ENCODE results near the gene RSPH9.

DNA sequence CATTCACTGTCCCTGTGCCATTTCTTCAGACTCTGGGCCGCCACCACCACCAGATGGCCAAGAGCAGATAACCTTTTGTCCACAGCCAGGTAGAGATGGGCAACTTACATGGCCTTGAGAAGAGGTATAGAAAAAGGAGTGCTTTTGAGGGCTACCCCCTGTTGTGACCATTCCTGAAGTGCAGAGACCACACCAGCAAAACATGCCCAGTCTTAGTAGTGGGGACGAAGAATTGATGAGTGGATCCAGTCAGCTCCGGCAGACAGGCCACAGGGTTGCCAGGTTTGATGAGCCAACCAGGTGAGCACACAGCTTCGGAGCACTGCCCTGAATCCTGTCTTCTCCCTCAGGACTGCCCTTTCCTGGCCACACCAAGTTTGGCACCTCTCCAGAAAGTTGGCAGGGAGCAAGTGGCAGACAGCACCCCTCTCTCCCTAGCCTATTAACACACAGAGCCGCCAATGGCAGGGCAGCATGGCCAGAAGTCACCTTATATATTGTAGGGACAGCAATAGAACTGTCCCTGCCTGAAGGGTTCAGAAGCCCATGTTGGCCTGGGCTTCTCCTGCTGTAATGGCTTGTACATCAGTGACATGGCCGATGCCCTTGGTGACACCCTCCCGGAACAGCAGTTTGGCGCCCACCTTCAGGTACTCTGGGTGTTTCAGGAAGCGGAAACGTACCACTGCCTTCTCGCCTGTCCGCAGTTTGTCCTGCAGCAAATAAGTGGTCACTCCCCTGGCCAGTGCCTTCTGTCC lies 23.6 kb upstream of the RSPH9 start:
- TF ChIP-seq CTCF (IDR thresholded peaks at IDR 0.05): no peak
- TF ChIP-seq, protein P1, sequence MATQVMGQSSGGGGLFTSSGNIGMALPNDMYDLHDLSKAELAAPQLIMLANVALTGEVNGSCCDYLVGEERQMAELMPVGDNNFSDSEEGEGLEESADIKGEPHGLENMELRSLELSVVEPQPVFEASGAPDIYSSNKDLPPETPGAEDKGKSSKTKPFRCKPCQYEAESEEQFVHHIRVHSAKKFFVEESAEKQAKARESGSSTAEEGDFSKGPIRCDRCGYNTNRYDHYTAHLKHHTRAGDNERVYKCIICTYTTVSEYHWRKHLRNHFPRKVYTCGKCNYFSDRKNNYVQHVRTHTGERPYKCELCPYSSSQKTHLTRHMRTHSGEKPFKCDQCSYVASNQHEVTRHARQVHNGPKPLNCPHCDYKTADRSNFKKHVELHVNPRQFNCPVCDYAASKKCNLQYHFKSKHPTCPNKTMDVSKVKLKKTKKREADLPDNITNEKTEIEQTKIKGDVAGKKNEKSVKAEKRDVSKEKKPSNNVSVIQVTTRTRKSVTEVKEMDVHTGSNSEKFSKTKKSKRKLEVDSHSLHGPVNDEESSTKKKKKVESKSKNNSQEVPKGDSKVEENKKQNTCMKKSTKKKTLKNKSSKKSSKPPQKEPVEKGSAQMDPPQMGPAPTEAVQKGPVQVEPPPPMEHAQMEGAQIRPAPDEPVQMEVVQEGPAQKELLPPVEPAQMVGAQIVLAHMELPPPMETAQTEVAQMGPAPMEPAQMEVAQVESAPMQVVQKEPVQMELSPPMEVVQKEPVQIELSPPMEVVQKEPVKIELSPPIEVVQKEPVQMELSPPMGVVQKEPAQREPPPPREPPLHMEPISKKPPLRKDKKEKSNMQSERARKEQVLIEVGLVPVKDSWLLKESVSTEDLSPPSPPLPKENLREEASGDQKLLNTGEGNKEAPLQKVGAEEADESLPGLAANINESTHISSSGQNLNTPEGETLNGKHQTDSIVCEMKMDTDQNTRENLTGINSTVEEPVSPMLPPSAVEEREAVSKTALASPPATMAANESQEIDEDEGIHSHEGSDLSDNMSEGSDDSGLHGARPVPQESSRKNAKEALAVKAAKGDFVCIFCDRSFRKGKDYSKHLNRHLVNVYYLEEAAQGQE (IDR thresholded peaks at IDR 0.05; ENCODE audit: insufficient read depth in 1 of 2, low read depth in 2 of 2, low read length in 1 of 2): no peak
- no peak; the same call in none of the 2 replicates for TF ChIP-seq POLR2AphosphoS5 (IDR thresholded peaks at IDR 0.05; ENCODE audit: low read depth, low read length)
- TF ChIP-seq TCF7L2 (IDR thresholded peaks at IDR 0.05; ENCODE audit: low read depth, low read length): no peak
